Measurements from ENCODE around the gene ANAPC4.

DNA sequence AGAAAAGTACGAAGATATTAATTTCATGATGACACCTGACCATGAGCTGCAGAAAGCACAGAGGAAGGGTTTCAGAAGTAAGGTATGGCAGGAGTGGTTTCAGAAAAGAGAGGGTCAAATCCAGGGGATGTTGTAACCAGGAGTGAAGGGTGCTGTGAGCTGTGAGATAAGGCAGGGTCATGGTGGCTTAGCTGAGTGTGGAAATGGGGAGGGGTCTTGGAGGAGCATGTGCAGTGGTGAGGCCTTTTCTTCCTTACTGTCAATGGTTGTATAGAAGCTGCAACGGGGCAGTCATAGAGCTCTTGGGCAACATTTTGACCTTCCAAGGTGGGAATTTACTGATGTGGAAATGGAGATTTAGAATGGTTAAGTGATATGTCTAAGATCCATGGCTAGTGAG lies 2.5 kb downstream of the ANAPC4 start:
- no peak for TF ChIP-seq POLR2A (IDR thresholded peaks at IDR 0.05)
- TF ChIP-seq, protein P1, sequence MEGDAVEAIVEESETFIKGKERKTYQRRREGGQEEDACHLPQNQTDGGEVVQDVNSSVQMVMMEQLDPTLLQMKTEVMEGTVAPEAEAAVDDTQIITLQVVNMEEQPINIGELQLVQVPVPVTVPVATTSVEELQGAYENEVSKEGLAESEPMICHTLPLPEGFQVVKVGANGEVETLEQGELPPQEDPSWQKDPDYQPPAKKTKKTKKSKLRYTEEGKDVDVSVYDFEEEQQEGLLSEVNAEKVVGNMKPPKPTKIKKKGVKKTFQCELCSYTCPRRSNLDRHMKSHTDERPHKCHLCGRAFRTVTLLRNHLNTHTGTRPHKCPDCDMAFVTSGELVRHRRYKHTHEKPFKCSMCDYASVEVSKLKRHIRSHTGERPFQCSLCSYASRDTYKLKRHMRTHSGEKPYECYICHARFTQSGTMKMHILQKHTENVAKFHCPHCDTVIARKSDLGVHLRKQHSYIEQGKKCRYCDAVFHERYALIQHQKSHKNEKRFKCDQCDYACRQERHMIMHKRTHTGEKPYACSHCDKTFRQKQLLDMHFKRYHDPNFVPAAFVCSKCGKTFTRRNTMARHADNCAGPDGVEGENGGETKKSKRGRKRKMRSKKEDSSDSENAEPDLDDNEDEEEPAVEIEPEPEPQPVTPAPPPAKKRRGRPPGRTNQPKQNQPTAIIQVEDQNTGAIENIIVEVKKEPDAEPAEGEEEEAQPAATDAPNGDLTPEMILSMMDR (IDR thresholded peaks at IDR 0.05), result no peak
